B cell (primary cell): ENCODE measurements around the gene FAM120AOS.

Source experiments
- CTCF ChIP-seq: fragments of 200-600 bp; IDR thresholded peaks from one replicate; pipeline ENCODE4 v1.8.0; 2022; ENCODE audit warnings: antibody characterized with exemption, mild to moderate bottlenecking
- EZH2 ChIP-seq: IDR thresholded peaks from 2 replicates; pipeline ENCODE4 v1.6.1; 2012; ENCODE audit warnings: borderline replicate concordance, low read depth, mild to moderate bottlenecking, moderate library complexity, low read length; ENCODE audit not compliant: insufficient read depth, poor library complexity, severe bottlenecking

- TF ChIP-seq CTCF (no peak), EZH2 (no peak)
These were observed 17.0 kb upstream of the FAM120AOS start for GRCh38 chr9:93470391-93470790.
